CD14-positive monocyte (primary cell): ENCODE measurements around the gene P3H2. TPM values are rescaled to one million over a fixed set of nuclear protein-coding genes. Genes with fewer than 3 reads are reported as not detected.

Experiments used
- DNase-seq, 3 donors: peaks; one replicate each; pipeline ENCODE4 v3.0.0-alpha.2; 2011 to 2022
- H2AFZ ChIP-seq: 2 replicates; pipeline ENCODE4 v1.6.0; 2012; ENCODE audit warnings: mild to moderate bottlenecking, low read depth, low read length, inconsistent platforms; ENCODE audit not compliant: insufficient read depth, poor library complexity, severe bottlenecking
- H3K27ac ChIP-seq, 2 donors: 1 replicate in 1 of 2; 2 replicates in 1 of 2; pipeline ENCODE4 v1.5.1; 2012 to 2013; ENCODE audit warnings: low read length in 2 of 2, control low read depth in 1 of 2, inconsistent platforms in 1 of 2, low read depth in 1 of 2, mild to moderate bottlenecking in 1 of 2
- H3K27me3 ChIP-seq, 2 donors: one replicate each; pipeline versions ENCODE4 v1.6.0 to v1.6.1; 2011 to 2013; ENCODE audit warnings: low read length in 2 of 2; ENCODE audit not compliant: control insufficient read depth in 2 of 2, insufficient read depth in 2 of 2
- H3K36me3 ChIP-seq, 2 donors: replicated peaks in 1 of 2; 1 replicate in 1 of 2; 2 replicates in 1 of 2; pipeline versions ENCODE4 v1.5.1 to v1.6.1; 2012 to 2013; ENCODE audit warnings: low read length in 2 of 2, control low read depth in 1 of 2, inconsistent platforms in 1 of 2, mild to moderate bottlenecking in 1 of 2; ENCODE audit not compliant: insufficient read depth in 2 of 2, control insufficient read depth in 1 of 2
- H3K4me1 ChIP-seq, 2 donors: 1 replicate in 1 of 2; 2 replicates in 1 of 2; pipeline versions ENCODE4 v1.5.1 to v1.6.1; 2012 to 2013; ENCODE audit warnings: low read length in 2 of 2, control low read depth in 1 of 2, inconsistent platforms in 1 of 2, mild to moderate bottlenecking in 1 of 2, moderate library complexity in 1 of 2; ENCODE audit not compliant: insufficient read depth in 2 of 2, control insufficient read depth in 1 of 2
- H3K4me2 ChIP-seq: replicated peaks from 2 replicates; pipeline ENCODE3; 2012; ENCODE audit warnings: low read length, moderate library complexity, mild to moderate bottlenecking; ENCODE audit not compliant: poor library complexity, severe bottlenecking; ENCODE audit errors: extremely low read depth
- H3K4me3 ChIP-seq, 3 experiments: fragments of 200-600 bp in 1 of 3; sonication (generic) in 1 of 3; replicated peaks in 1 of 3; 1 replicate in 2 of 3; 2 replicates in 1 of 3; pipeline ENCODE4 v1.5.1; 2011 to 2013; ENCODE audit warnings: low read length in 3 of 3, mild to moderate bottlenecking in 3 of 3, control low read depth in 2 of 3, low read depth in 2 of 3, inconsistent platforms in 1 of 3, moderate library complexity in 1 of 3
- H3K79me2 ChIP-seq: 2 replicates; pipeline ENCODE4 v1.6.0; 2012; ENCODE audit warnings: mild to moderate bottlenecking, control low read depth, inconsistent platforms, low read length, moderate library complexity; ENCODE audit not compliant: insufficient read depth
- H3K9ac ChIP-seq: 2 replicates; pipeline ENCODE4 v1.6.0; 2017; ENCODE audit warnings: low read length, mild to moderate bottlenecking; ENCODE audit not compliant: insufficient read depth, poor library complexity, severe bottlenecking
- H3K9me3 ChIP-seq, 2 donors: replicated peaks in 1 of 2; 1 replicate in 1 of 2; 2 replicates in 1 of 2; pipeline versions ENCODE4 v1.5.1 to v1.6.1; 2012 to 2013; ENCODE audit warnings: low read length in 2 of 2, control low read depth in 1 of 2; ENCODE audit not compliant: control insufficient read depth in 1 of 2, insufficient read depth in 1 of 2
- H4K20me1 ChIP-seq: 2 replicates; pipeline ENCODE4 v1.6.0; 2012; ENCODE audit warnings: mild to moderate bottlenecking, low read length, control low read depth, moderate library complexity; ENCODE audit not compliant: insufficient read depth
- H3K27ac Mint-ChIP-seq, 7 donors: one replicate each; pipeline ENCODE4 v1.8.0; 2020; ENCODE audit warnings: mild to moderate bottlenecking in 7 of 7, mixed read lengths in 7 of 7, moderate library complexity in 6 of 7, inconsistent platforms in 2 of 7
- H3K27me3 Mint-ChIP-seq, 3 donors: one replicate each; pipeline ENCODE4 v1.8.0; 2021 to 2022; ENCODE audit warnings: low read depth in 3 of 3, mild to moderate bottlenecking in 3 of 3, mixed read lengths in 3 of 3, moderate library complexity in 3 of 3, inconsistent platforms in 1 of 3
- H3K36me3 Mint-ChIP-seq, 2 donors: one replicate each; pipeline ENCODE4 v1.8.0; 2020; ENCODE audit warnings: mixed read lengths in 2 of 2, inconsistent platforms in 1 of 2, mild to moderate bottlenecking in 1 of 2
- H3K4me1 Mint-ChIP-seq: one replicate; pipeline ENCODE4 v1.8.0; 2020; ENCODE audit warnings: mild to moderate bottlenecking, mixed read lengths
- H3K4me3 Mint-ChIP-seq, 2 donors: one replicate each; pipeline ENCODE4 v1.8.0; 2020; ENCODE audit warnings: mild to moderate bottlenecking in 2 of 2, mixed read lengths in 2 of 2, moderate library complexity in 1 of 2
- H3K9me3 Mint-ChIP-seq, 7 donors: one replicate each; pipeline ENCODE4 v1.8.0; 2020 to 2022; ENCODE audit warnings: mixed read lengths in 7 of 7, mild to moderate bottlenecking in 6 of 7, moderate library complexity in 6 of 7, inconsistent platforms in 2 of 7
- WGBS: methylation state at CpG from one replicate; pipeline ENCODE4 v1.1.5; 2013; ENCODE audit warnings: missing lambda C conversion rate; ENCODE audit not compliant: insufficient coverage; 5-methylcytosine and 5-hydroxymethylcytosine counted together
- intact Hi-C, 2 donors: fragments of 100-400 bp; cut with micrococcal nuclease; formaldehyde crosslinking; loops; one replicate each; pipeline versions ENCODE4 v1.15.0 to v1.15.1; 2023
- polyA plus RNA-seq, 3 donors: library from polyadenylated mRNA; depleted of rRNA in 1 of 3; unstranded in 2 of 3; stranded (reverse) in 1 of 3; fragments of 300-500 nt in 2 of 3; fragments of >200 nt in 1 of 3; fragmentation: Illumina TruSeq in 2 of 3; gene quantifications; 1 replicate in 2 of 3; 2 replicates in 1 of 3; pipeline ENCODE4 v1.2.3, GENCODE V29; 2012 to 2021
- TF ChIP-seq, protein P1 (sequence below): fragments of 200-600 bp; IDR thresholded peaks from one replicate; pipeline ENCODE4 v1.8.0; 2022; ENCODE audit warnings: antibody characterized with exemption, mild to moderate bottlenecking

The P3H2 gene
- polyA plus RNA-seq, 3 donors, result 0.25 to 0.31 (median 0.27) TPM

DNA sequence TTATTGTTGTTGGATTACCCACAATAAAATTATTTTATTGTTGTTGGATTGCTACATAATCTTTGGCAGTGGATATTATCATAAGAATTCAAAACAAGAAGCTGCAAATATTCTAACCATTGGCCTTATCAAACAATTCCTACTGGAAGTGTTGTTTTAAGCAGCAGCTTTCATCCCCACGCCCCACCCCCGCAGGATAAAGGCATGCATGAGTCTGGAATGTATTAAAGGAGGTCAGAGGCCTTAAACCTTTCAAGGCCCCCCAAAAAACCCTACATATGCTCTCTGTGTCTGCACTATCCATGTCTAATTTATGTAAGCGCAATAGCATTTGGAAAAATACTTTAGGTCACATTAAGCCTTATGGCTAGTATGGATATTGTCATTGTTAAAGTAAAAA, 23.1 kb downstream of the P3H2 start:
- DNase-seq, result no peak
- Histone ChIP-seq H3K9ac (no peak overlapping the region), H3K36me3 (no peaks in the 10 kb centered on the region), H3K27ac (no peak overlapping the region), H3K4me3 (no peak overlapping the region), H3K27me3 (no peaks in the 10 kb centered on the region), H3K9me3 (no peaks in the 10 kb centered on the region), H3K4me1 (peaks cover 17 to 23% of the 10 kb centered on the region in 2 donors), H4K20me1 (no peaks in the 10 kb centered on the region), H3K79me2 (no peaks in the 10 kb centered on the region), H3K4me2 (no peak overlapping the region), H2AFZ (no peak overlapping the region)
- no peak overlapping the region for H3K27ac Mint-ChIP-seq
- H3K27me3 Mint-ChIP-seq, result peaks cover 0 to 3% (median 0%) of the 10 kb centered on the region in 3 donors
- H3K36me3 Mint-ChIP-seq, result no peaks in the 10 kb centered on the region
- WGBS, result no CpG with 5 or more reads among the region's 3 CpGs
- TF ChIP-seq, protein P1, sequence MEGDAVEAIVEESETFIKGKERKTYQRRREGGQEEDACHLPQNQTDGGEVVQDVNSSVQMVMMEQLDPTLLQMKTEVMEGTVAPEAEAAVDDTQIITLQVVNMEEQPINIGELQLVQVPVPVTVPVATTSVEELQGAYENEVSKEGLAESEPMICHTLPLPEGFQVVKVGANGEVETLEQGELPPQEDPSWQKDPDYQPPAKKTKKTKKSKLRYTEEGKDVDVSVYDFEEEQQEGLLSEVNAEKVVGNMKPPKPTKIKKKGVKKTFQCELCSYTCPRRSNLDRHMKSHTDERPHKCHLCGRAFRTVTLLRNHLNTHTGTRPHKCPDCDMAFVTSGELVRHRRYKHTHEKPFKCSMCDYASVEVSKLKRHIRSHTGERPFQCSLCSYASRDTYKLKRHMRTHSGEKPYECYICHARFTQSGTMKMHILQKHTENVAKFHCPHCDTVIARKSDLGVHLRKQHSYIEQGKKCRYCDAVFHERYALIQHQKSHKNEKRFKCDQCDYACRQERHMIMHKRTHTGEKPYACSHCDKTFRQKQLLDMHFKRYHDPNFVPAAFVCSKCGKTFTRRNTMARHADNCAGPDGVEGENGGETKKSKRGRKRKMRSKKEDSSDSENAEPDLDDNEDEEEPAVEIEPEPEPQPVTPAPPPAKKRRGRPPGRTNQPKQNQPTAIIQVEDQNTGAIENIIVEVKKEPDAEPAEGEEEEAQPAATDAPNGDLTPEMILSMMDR, result no peak
- peaks cover 25% of the 10 kb centered on the region for H3K4me1 Mint-ChIP-seq
- H3K4me3 Mint-ChIP-seq, result no peak overlapping the region
- intact Hi-C loops, result no loop called here
- peaks cover 0 to 5% (median 0%) of the 10 kb centered on the region in 7 donors for H3K9me3 Mint-ChIP-seq

DNA sequence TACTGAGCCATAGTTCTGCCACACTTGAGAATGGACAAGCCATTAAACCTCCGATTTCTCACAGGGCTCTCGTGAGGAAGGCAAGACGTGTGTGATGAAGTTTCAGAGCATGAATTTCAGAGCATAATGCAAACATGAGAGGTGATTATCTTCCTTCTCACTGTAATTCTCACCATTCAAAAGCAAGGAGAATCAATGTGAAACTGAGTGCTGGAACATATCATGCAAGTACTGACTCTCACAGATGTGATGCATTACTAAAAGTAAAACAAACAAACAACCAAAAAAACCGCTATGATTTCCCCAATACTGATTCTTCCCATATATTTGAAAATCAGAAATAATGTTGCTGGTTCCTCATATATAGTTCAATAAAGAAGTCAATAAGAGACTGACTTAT, 23.7 kb downstream of the P3H2 start:
- no peak overlapping the region for H3K27ac Mint-ChIP-seq
- H3K36me3 Mint-ChIP-seq, result no peaks in the 10 kb centered on the region
- peaks cover 0 to 2% (median 0%) of the 10 kb centered on the region in 3 donors for H3K27me3 Mint-ChIP-seq
- Histone ChIP-seq H3K27me3 (no peaks in the 10 kb centered on the region), H2AFZ (no peak overlapping the region), H4K20me1 (no peaks in the 10 kb centered on the region), H3K9me3 (no peaks in the 10 kb centered on the region), H3K36me3 (no peaks in the 10 kb centered on the region), H3K4me2 (no peak overlapping the region), H3K79me2 (no peaks in the 10 kb centered on the region), H3K27ac (no peak overlapping the region), H3K4me1 (peaks cover 20 to 23% of the 10 kb centered on the region in 2 donors), H3K9ac (no peak overlapping the region), H3K4me3 (no peak overlapping the region)
- intact Hi-C loops, result no loop called here
- DNase-seq, result no peak
- no CpG with 5 or more reads among the region's 4 CpGs for WGBS
- peaks cover 23% of the 10 kb centered on the region for H3K4me1 Mint-ChIP-seq
- H3K9me3 Mint-ChIP-seq, result peaks cover 0 to 5% (median 0%) of the 10 kb centered on the region in 7 donors
- TF ChIP-seq, protein P1, result no peak
- no peak overlapping the region for H3K4me3 Mint-ChIP-seq
